Transverse colon (tissue), 4 donors: ENCODE measurements around the gene MYOM1.
A peak's percentile ranks its signal among the peaks of the same experiment; 100 is the strongest.

Experiments
- CTCF ChIP-seq, 5 experiments: fragments of 200-600 bp in 3 of 5; fragments of 450-650 bp in 2 of 5; sonication (generic) in 3 of 5; IDR thresholded peaks; 1 replicate in 2 of 5; 2 replicates in 3 of 5; pipeline ENCODE4 v1.5.1; 2016 to 2017; ENCODE audit warnings: antibody characterized with exemption in 5 of 5, inconsistent platforms in 3 of 5, mild to moderate bottlenecking in 2 of 5, moderate library complexity in 1 of 5
- EP300 ChIP-seq: sonication (generic); formaldehyde crosslinking; IDR thresholded peaks from one replicate; pipeline ENCODE4 v1.6.1; 2017; ENCODE audit warnings: antibody characterized with exemption, low read depth
- POLR2A ChIP-seq: fragments of 450-650 bp; IDR thresholded peaks from one replicate; pipeline ENCODE4 v1.6.1; 2016; ENCODE audit warnings: antibody characterized with exemption, mild to moderate bottlenecking, moderate library complexity
- POLR2AphosphoS5 ChIP-seq, 3 donors: sonication (generic); formaldehyde crosslinking; IDR thresholded peaks; one replicate each; pipeline ENCODE4 v1.6.1; 2016; ENCODE audit warnings: antibody characterized with exemption in 3 of 3

- no peak for TF ChIP-seq POLR2A
- TF ChIP-seq CTCF (IDR thresholded peaks at IDR 0.05): no peak
- TF ChIP-seq POLR2AphosphoS5 (IDR thresholded peaks at IDR 0.05): peak in 2 of 3 donors; percentile 13 to 38
- TF ChIP-seq EP300: no peak
Measured at GRCh38 chr18:3044931-3045698, 174.7 kb downstream of the MYOM1 start.
